PC-3 (cell line): ENCODE data around the gene IL17RA. TPM values are rescaled to one million over a fixed set of nuclear protein-coding genes. Genes with fewer than 3 reads are reported as not detected.

Experiments used
- ATAC-seq: fragments of 200-7000 bp; cut with Tn5 transposase; 2 replicates; pipeline ENCODE4 v1.9.1; 2020; ENCODE audit warnings: mild to moderate bottlenecking, moderate library complexity
- BruUV-seq: library from RNA; stranded (reverse); fragments of 400-500 nt; replicated peaks from 2 replicates; lab custom pipeline; 2021; lab: Mats Ljungman, UMichigan
- CTCF ChIA-PET: fragments of 300-600 bp; sonication (Branson Sonifier 250); formaldehyde crosslinking; loops from one replicate; lab custom pipeline; 2022; ENCODE audit warnings: antibody characterized with exemption; lab: Charles Lee
- POLR2A ChIA-PET: fragments of 300-600 bp; sonication (Branson Sonifier 250); formaldehyde crosslinking; loops from one replicate; lab custom pipeline; 2022; ENCODE audit warnings: antibody characterized with exemption; ENCODE audit not compliant: unreplicated experiment; lab: Charles Lee
- DNase-seq: peaks from one replicate; pipeline ENCODE4 v3.0.0-alpha.2; 2015
- H2AFZ ChIP-seq: fragments of 300-600 bp; sonication (generic); 2 replicates; pipeline ENCODE4 v1.6.0; 2016; ENCODE audit warnings: antibody characterized with exemption, low read length
- H3F3A ChIP-seq: fragments of 300-600 bp; sonication (generic); one replicate; pipeline ENCODE4 v1.6.0; 2017; ENCODE audit warnings: antibody characterized with exemption, low read length, control low read depth, mild to moderate bottlenecking; ENCODE audit not compliant: unreplicated experiment
- H3K27ac ChIP-seq: fragments of 300-600 bp; sonication (generic); 2 replicates; pipeline ENCODE4 v1.5.1; 2016; ENCODE audit warnings: mild to moderate bottlenecking, low read length
- H3K27me3 ChIP-seq: fragments of 300-600 bp; sonication (generic); 2 replicates; pipeline ENCODE4 v1.6.1; 2016; ENCODE audit warnings: low read length, mixed read lengths
- H3K36me3 ChIP-seq: fragments of 300-600 bp; sonication (generic); 2 replicates; pipeline ENCODE4 v1.6.1; 2016; ENCODE audit warnings: low read depth, mixed run types, low read length, mixed read lengths
- H3K4me1 ChIP-seq: fragments of 300-600 bp; sonication (generic); 2 replicates; pipeline ENCODE4 v1.5.1; 2016; ENCODE audit warnings: low read length; ENCODE audit not compliant: insufficient read depth
- H3K4me2 ChIP-seq: fragments of 300-600 bp; sonication (generic); 2 replicates; pipeline ENCODE4 v1.6.0; 2016; ENCODE audit warnings: low read length
- H3K4me3 ChIP-seq: fragments of 300-600 bp; sonication (generic); 2 replicates; pipeline ENCODE4 v1.5.1; 2016; ENCODE audit warnings: mild to moderate bottlenecking, low read length, mixed read lengths
- H3K79me2 ChIP-seq: fragments of 300-600 bp; sonication (generic); 2 replicates; pipeline ENCODE4 v1.6.1; 2017; ENCODE audit warnings: low read length, mixed read lengths
- H3K9ac ChIP-seq: fragments of 300-600 bp; sonication (generic); 2 replicates; pipeline ENCODE4 v1.6.0; 2016; ENCODE audit warnings: mild to moderate bottlenecking, low read length
- H3K9me2 ChIP-seq: fragments of 300-600 bp; sonication (generic); replicated peaks from 2 replicates; pipeline ENCODE4 v1.6.1; 2016; ENCODE audit warnings: mixed run types, low read length, mixed read lengths
- H3K9me3 ChIP-seq: fragments of 300-600 bp; sonication (generic); 2 replicates; pipeline ENCODE4 v1.6.1; 2016; ENCODE audit warnings: low read length, mixed read lengths
- H4K20me1 ChIP-seq: fragments of 300-600 bp; sonication (generic); 2 replicates; pipeline ENCODE4 v1.6.1; 2016; ENCODE audit warnings: low read length, mixed read lengths
- EZH2 ChIP-seq: fragments of 300-600 bp; sonication (generic); IDR thresholded peaks from one replicate; pipeline ENCODE4 v1.6.1; 2017; ENCODE audit warnings: antibody characterized with exemption, mild to moderate bottlenecking, low read length; ENCODE audit not compliant: unreplicated experiment
- EZH2phosphoT487 ChIP-seq: fragments of 300-600 bp; sonication (generic); IDR thresholded peaks from 2 replicates; pipeline ENCODE4 v1.6.1; 2018; ENCODE audit warnings: mild to moderate bottlenecking, antibody characterized with exemption, low read length, borderline replicate concordance
- intact Hi-C: fragments of 100-400 bp; cut with micrococcal nuclease; formaldehyde crosslinking; loops from 2 replicates; pipeline ENCODE4 v1.9.0; 2023
- total RNA-seq: library from RNA; depleted of rRNA; stranded (reverse); fragments of >200 nt; gene quantifications from 2 replicates; pipeline ENCODE4 v1.2.3, GENCODE V29; 2014
- TF ChIP-seq, protein P1 (sequence below): fragments of 300-600 bp; sonication (generic); conservative IDR thresholded peaks from 2 replicates; pipeline ENCODE4 v1.5.1; 2017; ENCODE audit warnings: antibody characterized with exemption, low read depth, mild to moderate bottlenecking, low read length

Gene IL17RA
- total RNA-seq, 1 experiment from 2014 or later: 5.9 TPM

DNA sequence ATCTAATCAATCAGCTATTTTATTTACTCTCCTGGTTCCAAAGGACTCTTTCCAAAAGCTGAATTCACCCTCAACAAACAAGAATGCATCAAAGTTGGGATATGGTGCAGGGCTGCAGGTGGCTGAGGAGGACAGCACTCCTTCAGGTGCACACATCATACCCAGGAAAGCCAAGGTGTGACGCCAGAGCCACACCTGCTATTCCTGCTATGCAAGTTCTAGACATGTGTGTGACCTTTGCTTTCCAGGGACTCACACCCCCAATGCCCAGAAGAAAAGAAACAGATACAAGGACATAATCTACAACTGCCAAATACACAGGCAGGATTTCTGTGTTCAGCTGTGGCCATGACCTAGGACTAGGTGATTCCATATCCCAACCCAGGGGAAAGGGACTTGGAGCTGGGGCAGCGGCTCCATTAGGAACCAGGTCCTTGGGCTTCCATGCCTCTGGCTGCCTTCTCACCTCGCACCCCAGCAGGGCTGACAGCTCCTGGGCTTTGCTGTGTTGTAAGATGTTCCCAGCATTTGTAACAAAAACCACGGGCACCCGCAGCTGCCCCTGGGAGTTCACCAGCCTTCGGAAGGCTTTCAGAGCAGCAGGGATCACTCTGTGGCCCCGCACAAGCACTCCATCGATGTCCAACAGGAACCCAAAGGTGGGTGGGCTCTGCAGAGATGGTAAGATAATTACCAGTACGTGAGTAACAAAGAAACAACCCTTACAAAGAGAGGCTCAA, 64.4 kb downstream of the IL17RA start:
- Histone ChIP-seq H3K9me3 (no peaks in the 10 kb centered on the region), H3K27ac (no peak overlapping the region), H3K4me2 (no peak overlapping the region), H3K9ac (no peak overlapping the region), H3K9me2 (no peaks in the 10 kb centered on the region), H3F3A (no peaks in the 10 kb centered on the region), H3K36me3 (no peaks in the 10 kb centered on the region), H3K4me1 (no peaks in the 10 kb centered on the region), H3K4me3 (no peak overlapping the region), H4K20me1 (no peaks in the 10 kb centered on the region), H3K27me3 (no peaks in the 10 kb centered on the region), H2AFZ (no peak overlapping the region), H3K79me2 (peaks cover 50% of the 10 kb centered on the region)
- intact Hi-C loops: no loop called here
- POLR2A ChIA-PET: no interaction called here
- CTCF ChIA-PET: no interaction called here
- TF ChIP-seq, protein P1, sequence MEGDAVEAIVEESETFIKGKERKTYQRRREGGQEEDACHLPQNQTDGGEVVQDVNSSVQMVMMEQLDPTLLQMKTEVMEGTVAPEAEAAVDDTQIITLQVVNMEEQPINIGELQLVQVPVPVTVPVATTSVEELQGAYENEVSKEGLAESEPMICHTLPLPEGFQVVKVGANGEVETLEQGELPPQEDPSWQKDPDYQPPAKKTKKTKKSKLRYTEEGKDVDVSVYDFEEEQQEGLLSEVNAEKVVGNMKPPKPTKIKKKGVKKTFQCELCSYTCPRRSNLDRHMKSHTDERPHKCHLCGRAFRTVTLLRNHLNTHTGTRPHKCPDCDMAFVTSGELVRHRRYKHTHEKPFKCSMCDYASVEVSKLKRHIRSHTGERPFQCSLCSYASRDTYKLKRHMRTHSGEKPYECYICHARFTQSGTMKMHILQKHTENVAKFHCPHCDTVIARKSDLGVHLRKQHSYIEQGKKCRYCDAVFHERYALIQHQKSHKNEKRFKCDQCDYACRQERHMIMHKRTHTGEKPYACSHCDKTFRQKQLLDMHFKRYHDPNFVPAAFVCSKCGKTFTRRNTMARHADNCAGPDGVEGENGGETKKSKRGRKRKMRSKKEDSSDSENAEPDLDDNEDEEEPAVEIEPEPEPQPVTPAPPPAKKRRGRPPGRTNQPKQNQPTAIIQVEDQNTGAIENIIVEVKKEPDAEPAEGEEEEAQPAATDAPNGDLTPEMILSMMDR: no peak
- TF ChIP-seq EZH2 (no peak), EZH2phosphoT487 (no peak)
- DNase-seq: no peak
- no peak for ATAC-seq
- no TSS peak for BruUV-seq

DNA sequence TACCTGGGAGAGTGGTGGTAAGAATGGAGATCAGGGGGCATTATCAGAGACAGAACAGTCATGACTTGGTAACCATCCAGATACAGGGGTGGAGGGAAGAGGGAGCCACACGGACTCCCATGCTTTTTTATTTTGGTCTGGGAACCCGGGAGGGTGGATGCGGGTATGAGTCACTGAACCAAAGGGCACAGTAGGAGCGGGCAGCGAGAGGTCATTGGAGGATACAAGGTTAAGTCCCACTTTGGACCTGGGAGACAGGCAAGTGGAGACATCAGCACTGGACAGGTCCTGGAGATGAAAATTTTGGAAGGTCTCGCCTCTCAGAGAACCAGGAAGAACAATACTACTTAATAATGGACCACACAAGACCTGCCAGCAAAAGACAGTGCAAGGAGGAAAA, 67.5 kb downstream of the IL17RA start:
- H3K4me1 ChIP-seq: peaks cover 2% of the 10 kb centered on the region; the same call in 1 of the 2 replicates
- POLR2A ChIA-PET: no interaction called here
- H2AFZ ChIP-seq: no peak overlapping the region
- CTCF ChIA-PET: no interaction called here
- TF ChIP-seq EZH2phosphoT487 (no peak), EZH2 (no peak)
- TF ChIP-seq, protein P1: no peak
- H4K20me1 ChIP-seq: peaks cover 5% of the 10 kb centered on the region; the same call in 1 of the 2 replicates
- no peaks in the 10 kb centered on the region for H3K27me3 ChIP-seq
- intact Hi-C loops: no loop called here
- H3K4me2 ChIP-seq: no peak overlapping the region
- H3F3A ChIP-seq: no peaks in the 10 kb centered on the region
- no peak for ATAC-seq
- H3K4me3 ChIP-seq: no peak overlapping the region
- H3K9me2 ChIP-seq: no peaks in the 10 kb centered on the region
- H3K36me3 ChIP-seq: no peaks in the 10 kb centered on the region
- BruUV-seq: no TSS peak
- H3K27ac ChIP-seq: no peak overlapping the region
- no peak for DNase-seq
- H3K9ac ChIP-seq: no peak overlapping the region
- no peaks in the 10 kb centered on the region for H3K9me3 ChIP-seq
- peaks cover 80% of the 10 kb centered on the region for H3K79me2 ChIP-seq

GRCh38 chr22:17152971-17153370, 68.2 kb downstream of the IL17RA start:
- Histone ChIP-seq H3K4me2 (no peak overlapping the region), H3F3A (no peaks in the 10 kb centered on the region), H3K27ac (no peak overlapping the region), H3K9me2 (no peaks in the 10 kb centered on the region), H2AFZ (no peak overlapping the region), H3K9me3 (no peaks in the 10 kb centered on the region), H3K79me2 (peaks cover 86% of the 10 kb centered on the region), H3K4me1 (peaks cover 8% of the 10 kb centered on the region; the same call in 1 of the 2 replicates), H3K27me3 (no peaks in the 10 kb centered on the region), H3K9ac (no peak overlapping the region), H4K20me1 (peaks cover 5% of the 10 kb centered on the region; the same call in 1 of the 2 replicates), H3K4me3 (no peak overlapping the region), H3K36me3 (no peaks in the 10 kb centered on the region)
- no peak for DNase-seq
- no peak for ATAC-seq
- intact Hi-C loops: no loop called here
- no peak for TF ChIP-seq EZH2phosphoT487
- no peak for TF ChIP-seq EZH2
- TF ChIP-seq, protein P1: no peak
- no TSS peak for BruUV-seq
- ChIA-PET CTCF (no interaction called here), POLR2A (no interaction called here)
